ENCODE measurements around the gene FADS2.

GRCh38 chr11:61783717-61784505 lies 44.2 kb upstream of the FADS2 start:
- TF ChIP-seq CTCF (IDR thresholded peaks at IDR 0.05) = no peak
- TF ChIP-seq POLR2A (IDR thresholded peaks at IDR 0.05) = no peak
- TF ChIP-seq POLR2AphosphoS5 (IDR thresholded peaks at IDR 0.05) = no peak
